NCI-H69 (cell line): Measurements from ENCODE around the gene DECR2.
"Not testable (repeated sequence)": the region's sequence is repeated elsewhere in the genome, so short reads cannot be mapped to it uniquely, and the experiment has no call there.

ENCODE experiments used
- DNase-seq: peaks from one replicate; lab custom pipeline; 2025; lab: John Stamatoyannopoulos, UW

DECR2 gene

DNA sequence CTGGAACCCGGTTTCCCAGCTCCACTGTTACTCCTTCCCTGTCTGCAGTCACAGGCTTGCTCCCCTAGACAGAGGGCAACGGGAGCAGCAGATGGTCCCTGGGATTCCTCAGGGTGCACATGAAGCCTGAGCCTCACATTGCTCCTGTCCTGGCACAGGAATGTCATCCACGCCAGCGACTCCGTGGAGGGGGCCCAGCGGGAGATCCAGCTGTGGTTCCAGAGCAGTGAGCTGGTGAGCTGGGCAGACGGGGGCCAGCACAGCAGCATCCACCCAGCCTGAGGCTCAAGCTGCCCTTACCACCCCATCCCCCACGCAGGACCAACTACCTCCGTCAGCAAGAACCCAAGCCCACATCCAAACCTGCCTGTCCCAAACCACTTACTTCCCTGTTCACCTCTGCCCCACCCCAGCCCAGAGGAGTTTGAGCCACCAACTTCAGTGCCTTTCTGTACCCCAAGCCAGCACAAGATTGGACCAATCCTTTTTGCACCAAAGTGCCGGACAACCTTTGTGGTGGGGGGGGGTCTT lies 1.6 kb upstream of the DECR2 start:
- peak; percentile 25 for DNase-seq

DNA sequence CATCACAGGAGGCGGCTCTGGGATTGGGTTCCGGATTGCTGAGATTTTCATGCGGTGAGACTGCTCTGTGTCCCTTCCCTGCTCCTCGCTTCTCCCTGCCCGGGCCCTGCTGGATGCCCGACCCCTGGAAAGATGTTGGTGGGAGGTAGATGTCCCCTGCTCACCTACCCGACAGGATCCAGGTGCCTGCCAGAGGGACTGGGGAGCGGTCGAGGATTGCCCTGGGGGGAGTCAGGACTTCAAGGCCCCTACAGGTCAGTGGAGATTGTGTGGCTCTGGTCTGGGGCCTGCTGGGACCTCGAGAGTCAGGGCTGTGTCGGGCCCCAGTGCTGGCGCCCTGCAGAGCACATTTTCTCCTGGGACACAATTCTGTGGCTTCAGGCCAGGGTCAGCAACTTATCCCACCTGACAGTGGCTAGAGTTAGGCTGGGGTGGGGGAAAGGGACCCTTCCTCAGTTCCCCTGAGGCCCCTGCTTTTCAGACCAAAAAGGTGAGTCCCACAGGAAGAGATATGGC lies 3.3 kb downstream of the DECR2 start:
- DNase-seq: no peak

DNA sequence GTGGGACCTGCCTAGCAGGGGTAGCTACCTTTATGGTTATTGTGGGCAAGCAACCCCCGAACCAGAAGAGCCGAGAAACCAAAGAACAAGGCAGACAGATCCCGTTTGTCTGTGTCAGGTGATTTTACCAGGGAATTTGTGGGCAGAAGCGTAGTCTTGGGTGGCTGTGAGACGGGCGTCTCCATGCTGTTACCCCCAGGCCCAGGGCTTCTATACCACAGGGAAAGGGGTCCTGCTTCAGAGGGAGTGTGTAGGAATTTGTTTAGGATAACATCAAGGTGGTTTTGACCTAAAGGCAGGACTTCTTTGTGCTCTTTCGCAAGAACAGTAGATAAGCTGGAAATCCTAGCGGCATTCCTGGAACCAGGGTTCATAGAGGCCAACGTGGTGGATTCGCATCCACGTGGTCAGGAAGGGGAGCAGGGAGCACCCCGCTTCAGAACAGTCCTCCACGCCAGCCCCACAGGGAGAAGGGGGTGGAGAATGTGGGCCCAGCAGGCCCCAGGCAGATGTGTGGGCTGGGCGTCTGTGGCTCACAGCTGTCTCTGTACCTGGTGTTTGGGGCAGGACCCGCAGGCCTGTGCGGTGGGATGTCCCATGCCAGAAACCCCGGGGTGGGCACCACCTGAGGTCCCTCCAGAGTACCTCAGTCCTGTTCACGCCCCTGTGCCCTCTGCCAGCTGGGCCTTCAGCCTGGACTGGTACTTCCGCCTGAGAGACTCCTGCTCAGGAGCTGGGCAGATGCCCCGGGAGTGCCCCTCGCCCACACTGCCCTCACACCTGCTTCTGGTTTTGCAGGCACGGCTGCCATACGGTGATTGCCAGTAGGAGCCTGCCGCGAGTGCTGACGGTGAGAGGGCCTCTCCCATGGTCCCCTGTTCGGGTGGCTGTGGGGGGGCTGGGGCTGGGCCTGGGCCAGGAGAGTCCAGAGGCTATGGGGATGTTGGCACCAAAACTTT lies 4.1 kb downstream of the DECR2 start:
- DNase-seq: no peak

DNA sequence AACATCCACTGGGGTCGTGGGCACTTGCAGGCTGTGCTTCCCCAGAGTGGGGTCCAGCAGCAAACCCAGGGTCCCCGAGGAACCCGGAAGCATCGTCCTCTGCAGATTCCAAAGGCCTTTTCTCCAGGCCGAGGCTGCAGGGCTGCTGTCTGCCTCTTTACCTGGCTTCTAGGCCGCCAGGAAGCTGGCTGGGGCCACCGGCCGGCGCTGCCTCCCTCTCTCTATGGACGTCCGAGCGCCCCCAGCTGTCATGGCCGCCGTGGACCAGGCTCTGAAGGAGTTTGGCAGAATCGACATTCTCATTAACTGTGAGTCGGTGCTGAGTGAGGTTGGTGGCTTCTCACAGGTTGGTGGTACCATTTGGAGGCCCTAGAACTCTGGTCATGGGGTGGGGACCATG lies 5.6 kb downstream of the DECR2 start:
- DNase-seq: no peak

DNA sequence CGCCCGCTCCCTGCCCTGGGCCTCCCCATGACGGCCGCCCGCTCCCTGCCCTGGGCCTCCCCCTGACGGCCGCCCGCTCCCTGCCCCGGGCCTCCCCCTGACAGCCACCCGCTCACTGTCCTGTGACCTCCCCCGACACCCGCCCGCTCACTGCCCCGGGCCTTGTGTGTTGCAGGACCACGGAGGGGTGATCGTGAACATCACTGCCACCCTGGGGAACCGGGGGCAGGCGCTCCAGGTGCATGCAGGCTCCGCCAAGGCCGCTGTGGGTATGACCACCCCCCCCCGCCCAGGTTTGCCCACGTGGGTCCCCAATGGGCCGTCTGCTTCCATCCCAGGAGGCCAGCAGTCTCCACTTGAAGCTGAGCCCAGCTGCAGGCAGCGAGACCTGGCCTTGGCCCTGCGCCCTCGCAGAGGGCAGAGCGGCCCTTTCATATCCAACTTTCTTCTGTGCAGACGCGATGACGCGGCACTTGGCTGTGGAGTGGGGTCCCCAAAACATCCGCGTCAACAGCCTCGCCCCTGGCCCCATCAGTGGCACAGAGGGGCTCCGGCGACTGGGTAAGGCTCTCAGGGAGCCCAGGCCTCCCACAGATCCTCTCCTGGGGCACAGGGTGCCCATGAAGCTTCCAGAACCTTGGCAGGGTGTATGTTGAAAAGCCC lies 9.0 kb downstream of the DECR2 start:
- no peak for DNase-seq

DNA sequence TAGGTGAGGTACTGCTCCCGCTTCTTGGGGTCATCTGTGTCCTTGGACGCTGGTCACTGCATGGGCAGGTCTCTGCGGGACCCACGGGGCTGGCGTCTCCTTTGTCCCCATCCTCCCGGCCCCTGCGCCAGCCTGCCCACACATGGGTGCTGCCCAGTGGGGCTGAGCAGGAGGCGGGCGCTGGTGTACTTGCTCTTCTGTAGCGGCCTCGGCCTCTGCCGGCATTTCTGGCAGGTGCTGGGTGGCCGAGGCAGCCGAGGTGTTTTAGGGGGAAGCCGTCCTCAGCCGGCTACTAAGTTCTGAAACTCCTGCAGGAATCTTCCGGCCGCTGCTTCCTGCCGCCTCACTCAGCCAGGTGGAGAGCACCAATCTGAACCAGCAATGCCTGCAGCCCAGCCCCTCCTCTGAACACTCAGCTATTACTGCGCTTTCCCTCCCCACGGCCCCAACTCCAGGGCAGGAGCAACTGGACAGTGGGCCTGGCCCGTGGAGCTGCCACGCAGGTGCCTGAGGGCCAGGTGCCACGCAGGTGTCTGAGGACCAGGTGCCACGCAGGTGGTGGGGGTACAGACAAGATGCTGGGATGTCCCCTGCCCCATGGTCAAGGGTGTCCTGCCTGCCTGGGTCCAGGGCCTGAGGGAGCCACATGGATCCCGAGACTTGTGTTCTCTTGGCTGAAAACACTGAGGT lies 10.0 kb downstream of the DECR2 start:
- DNase-seq: no peak

DNA sequence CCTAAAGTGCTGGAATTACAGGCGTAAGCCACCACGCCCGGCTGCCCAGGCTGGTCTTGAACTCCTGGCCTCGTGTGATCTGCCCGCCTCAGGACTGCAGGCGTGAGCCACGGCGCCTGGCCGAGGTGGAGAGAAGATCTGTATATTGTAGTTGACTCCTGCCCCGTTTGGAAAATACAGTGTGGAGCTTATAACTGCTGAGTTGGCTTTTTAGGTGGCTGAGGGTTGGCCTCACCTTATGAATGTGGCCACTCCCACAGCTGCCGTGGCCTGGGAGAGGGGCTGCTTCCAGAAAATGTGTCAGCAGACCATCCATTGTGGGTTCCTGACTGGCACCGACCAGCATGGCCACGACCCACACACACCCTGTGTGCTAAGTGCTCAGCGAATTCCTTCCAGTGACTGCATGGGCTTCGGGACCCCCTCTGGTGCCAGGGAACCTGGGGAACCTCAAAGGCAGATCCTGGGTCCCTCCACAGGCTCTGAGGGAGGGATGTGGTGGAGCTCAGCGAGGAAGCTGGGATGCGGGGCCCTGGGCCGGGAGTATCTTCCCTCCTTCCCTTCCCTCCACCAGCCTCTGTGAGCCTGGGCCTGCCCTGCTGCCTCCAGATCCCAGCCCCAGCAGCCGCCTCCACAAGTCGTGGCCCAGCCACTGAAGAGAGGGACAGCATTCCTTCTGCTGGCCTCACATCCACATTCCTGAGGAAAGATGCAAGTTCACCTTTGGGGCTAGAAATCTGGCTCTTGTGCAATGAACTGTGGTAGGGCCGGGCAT lies 12.9 kb downstream of the DECR2 start:
- no peak for DNase-seq

DNA sequence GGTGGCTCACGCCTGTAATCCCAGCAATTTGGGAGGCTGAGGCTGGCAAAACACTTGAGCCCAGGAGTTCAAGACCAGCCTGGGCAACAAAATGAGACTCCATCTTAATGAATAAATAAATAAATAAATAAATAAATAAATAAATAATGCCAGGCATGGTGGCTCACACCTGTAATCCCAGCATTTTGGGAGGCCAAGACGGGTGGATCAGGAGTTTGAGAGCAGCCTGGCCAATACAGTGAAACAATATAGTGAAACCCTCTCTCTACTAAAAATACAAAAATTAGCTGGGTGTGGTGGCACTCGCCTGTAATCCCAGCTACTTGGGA lies 13.4 kb downstream of the DECR2 start:
- DNase-seq: not testable (repeated sequence)

DNA sequence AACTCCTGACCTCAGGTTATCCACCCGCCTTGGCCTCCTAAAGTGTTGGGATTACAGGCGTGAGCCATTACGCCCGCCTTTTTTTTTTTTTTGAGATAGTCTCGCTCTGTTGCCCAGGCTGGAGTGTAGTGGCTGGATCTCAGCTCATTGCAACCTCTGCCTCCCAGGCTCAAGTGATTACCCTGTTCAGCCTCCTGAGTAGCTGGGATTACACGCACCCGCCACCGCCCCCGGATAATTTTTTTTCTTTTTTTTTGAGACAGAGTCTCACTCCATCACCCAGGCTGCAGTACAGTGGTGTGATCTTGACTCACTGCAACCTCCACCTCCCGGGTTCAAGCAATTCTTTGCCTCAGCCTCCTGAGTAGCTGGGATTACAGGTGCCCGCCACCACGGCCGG lies 20.5 kb downstream of the DECR2 start:
- DNase-seq: not testable (repeated sequence)

DNA sequence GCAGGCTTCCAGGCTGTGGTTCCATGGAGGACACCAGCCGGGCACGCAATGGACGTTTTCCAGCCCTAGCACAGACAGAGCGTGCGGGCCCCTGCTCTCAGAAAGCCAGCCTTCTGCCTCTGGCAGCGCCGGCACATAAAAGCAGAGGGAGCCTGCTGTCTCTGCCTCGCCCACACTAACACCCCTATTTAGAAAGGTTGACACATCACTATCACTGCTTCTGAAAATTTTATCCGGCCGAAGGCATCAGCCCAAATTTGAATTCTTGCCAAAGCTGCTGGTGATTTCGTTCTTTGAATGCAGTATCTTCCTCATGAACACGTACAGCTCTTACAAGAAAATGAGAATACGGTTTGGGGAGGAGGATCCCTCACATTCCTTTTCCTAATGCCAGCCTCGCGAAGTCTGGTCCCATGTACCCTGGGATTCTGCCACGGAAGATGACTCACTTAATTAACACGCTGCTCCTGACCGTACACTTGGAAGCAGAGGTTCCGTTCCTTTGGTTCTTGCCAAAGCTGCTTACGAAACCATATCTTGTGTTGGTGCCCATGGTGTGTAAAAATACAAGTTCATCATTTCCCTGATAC lies 22.4 kb downstream of the DECR2 start:
- DNase-seq: peak; percentile 58

DNA sequence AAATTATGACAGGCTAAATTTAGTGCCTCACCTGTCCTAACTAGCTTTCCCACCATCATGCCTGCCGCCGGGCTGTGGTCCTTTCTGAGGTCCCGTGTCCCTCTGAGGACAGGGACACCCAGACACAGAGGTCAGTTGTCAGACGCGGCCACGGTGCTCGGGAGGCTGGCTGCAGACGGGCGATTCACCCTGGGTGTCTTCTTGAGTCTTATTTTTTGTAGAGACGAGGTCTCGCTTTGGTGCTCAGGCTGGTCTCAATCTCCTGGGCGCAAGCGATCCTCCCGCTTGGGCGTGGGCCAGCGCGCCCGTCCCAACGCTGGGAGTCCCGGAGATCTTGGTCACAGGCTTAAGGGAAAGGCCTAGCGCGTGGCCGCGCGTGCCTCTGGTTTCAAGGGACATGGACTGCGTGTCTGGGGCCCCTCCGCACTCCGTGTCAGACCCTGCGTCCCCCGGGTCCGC lies 23.0 kb downstream of the DECR2 start:
- DNase-seq: peak; percentile 67

DNA sequence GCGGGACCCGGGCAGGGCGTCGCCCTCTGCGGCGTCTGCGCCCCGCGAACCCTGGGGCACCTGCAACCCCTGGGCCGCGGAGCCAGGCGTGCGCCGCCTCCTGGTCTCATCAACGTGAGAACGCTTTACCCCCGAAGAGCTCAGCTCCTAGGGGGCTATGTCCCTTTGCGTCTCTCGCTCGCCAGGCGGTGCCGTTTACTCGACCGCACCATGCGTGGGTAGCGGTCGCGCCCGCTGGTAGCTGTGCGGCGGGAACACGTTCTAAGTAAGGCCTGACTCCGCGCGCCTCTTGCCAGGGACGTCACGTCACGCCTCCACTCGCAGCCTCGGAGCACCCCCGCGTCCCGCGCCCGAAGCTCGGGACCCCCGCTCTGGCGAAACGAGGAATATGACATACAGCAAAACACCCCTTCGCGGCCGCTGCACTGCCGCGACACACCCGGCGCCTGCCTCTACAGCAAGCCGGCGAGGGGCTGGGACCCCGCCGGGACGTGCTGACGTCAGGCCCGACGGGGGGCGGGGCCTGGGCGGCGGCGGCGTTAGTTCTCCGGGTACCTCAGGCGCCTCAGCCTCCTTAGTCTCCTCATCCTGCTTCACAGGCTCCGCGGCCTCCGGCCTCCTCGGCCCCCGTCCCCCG lies 23.5 kb downstream of the DECR2 start, which contains the start of gene RAB11FIP3:
Gene RAB11FIP3, plus strand, starts transcription at position 568 of the 637 bp plus-strand sequence. CDS start 358 bp downstream, outside the sequence.
- peak; percentile 93 for DNase-seq

DNA sequence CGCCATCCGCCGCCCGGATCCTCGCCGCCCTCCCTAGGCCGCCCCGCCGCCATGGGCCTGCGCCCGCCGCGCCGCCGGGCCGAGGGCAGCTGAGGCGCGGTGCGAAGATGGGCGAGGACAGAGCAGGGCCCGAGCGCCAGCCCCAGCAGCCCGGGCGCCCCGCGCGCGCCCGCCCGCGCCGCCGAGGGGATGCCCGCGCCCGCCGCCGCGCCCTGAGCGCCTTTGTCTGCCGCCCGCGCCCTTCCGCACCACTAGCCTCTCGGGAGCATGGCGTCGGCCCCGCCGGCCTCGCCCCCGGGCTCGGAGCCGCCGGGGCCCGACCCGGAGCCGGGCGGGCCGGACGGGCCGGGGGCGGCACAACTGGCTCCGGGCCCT lies 24.0 kb downstream of the DECR2 start:
- DNase-seq: peak; percentile 79

DNA sequence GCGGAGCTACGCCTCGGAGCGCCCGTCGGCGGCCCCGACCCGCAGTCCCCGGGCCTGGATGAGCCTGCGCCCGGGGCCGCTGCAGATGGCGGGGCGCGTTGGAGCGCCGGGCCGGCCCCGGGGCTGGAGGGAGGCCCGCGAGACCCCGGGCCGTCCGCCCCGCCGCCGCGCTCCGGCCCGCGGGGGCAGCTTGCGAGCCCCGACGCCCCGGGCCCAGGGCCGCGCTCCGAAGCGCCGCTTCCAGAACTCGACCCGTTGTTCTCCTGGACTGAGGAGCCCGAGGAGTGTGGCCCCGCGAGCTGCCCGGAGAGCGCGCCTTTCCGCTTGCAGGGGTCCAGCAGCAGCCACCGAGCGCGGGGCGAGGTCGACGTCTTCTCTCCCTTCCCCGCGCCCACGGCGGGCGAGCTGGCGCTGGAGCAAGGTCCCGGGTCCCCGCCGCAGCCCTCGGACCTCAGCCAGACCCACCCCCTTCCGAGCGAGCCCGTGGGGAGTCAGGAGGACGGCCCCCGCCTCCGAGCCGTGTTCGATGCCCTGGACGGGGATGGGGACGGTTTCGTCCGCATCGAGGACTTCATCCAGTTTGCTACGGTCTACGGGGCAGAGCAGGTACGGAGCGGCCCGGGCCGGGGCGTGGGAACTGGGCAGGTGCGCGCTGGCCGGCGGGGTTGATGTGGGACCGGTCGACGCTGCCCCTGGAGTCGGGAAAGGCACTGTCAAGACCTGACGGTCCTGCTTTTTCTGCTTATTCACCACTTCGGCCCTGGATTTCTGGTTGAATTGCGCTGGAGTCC lies 24.6 kb downstream of the DECR2 start:
- DNase-seq: peak; percentile 58

DNA sequence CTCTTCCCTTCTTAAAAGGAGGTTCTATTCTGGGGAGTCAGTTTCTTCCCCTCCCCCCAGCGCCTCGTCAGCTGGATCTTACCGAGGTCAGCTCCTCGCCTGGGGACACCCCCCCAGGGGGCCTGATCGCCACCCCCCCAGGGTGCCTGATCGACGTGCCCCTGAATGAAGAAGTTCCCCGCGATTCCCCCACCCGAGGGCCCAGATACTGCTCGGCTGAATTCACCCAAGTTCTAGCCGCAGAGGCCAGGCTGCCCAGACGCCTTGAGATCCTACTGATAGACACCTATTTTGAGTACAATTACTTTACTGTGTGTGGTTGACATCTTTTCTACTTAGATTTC lies 25.2 kb downstream of the DECR2 start:
- no peak for DNase-seq

DNA sequence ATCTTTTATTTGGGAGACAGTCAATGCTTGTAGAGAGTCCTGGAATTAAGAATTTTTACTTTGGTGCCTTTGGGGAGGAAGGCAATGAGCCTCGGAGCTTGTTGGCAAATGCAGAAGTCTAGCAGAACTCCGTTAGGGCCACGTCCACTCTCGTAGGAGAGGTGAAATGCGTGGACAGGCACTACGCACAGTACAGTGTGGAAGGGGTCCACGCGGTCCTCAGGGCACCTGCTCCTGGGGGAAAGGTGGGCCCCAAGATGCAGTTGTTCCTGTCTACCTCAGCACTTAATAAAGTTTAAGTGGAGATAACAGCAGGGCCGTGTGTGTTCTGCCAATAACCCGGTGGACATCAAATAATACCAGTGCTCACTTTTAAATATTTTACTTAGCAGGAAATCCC lies 25.6 kb downstream of the DECR2 start:
- no peak for DNase-seq

DNA sequence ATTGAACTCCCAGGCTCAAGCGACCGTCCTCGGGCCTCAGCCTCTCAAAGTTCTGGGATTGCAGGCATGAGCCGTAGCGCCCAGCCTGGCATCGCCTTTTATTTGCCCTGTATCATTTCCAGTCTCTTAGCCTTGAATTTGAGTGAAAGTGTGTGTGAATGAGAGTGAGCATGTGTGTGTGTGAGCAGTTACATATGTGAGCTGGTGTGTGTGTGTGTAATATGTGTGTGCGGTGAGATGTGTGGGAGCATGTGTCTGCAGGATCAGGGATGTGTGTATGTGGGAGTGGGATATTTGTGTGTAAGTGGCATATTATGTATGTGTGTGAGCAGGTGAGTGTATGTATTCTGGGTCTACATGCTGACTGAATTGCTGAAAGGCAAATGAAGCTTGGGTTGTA lies 29.2 kb downstream of the DECR2 start:
- DNase-seq: no peak

DNA sequence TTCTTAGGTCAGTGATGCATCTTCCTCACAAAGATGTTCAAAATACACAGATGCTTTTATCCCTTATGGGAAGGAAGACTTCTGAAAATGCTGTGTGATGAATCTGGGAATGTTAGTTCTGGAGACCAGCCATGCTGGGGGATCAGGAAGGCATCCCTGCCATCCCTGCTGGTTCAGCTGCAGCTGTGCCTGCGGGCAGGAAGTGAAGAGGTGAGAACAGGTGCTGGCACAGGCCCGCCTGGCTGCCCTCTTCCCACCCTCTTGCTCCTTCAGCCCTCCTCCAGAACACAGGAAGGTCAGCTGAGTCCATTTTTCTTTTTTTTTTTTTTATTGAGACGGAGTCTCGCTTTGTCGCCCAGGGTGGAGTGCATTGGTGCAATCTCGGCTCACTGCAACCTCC lies 38.9 kb downstream of the DECR2 start:
- peak; percentile 76 for DNase-seq

DNA sequence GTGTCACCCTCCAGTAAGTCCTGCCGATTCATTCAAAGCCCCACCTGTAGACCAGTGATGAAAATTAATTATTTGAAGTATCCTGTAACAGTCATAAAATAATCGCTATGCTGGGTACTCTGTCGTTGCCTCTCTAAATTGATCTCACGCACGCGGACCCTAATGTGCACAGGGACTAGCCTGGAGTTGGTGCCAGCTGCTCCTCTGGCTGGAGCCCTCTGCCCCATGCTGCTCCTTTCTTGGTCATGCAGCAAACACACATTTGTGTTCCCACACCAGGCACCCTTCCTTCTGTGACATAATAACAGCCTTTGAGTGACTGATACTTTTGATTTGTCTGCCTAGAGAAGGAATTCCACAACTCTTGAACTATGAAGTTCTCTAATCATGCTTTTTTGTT lies 39.8 kb downstream of the DECR2 start:
- peak; percentile 73 for DNase-seq

DNA sequence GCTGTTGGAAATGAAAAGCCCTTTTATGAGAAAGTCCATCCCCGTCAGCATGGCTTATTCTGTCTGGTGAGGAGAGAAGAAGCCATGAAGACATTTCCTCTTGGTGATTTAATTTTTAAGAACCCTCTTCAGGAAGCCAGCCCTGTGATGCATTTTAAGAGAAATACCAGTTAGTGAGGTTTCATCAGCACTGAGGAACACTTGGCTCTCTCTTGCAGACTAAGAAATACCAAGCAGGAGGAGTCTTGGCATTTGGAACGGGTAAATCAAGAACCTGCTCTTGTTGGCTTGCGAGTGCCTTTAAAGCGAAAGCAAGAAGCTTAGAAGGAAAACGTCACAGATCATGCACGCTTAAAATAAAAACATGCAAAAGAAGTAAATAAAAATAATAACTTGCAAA lies 41.3 kb downstream of the DECR2 start:
- no peak for DNase-seq
